Neural progenitor cell (in vitro differentiated cells): ENCODE measurements around the gene SCAF8.

Experiments
- CTCF ChIP-seq: fragments of 200-600 bp; sonication (generic); IDR thresholded peaks from 2 replicates; pipeline ENCODE4 v1.5.1; 2017; ENCODE audit warnings: antibody characterized with exemption, mild to moderate bottlenecking
- EZH2phosphoT487 ChIP-seq: fragments of 200-600 bp; sonication (generic); IDR thresholded peaks from 2 replicates; pipeline ENCODE4 v1.6.1; 2017; ENCODE audit warnings: antibody characterized with exemption

- TF ChIP-seq CTCF, result no peak
- no peak for TF ChIP-seq EZH2phosphoT487
These were observed 53.1 kb downstream of the SCAF8 start for GRCh38 chr6:154786144-154786868.
